OCI-LY1 (cell line): ENCODE measurements around the gene NELL1.

Experiments
- CTCF ChIP-seq: fragments of 200-600 bp; sonication (generic), shearing (Covaris generic); IDR thresholded peaks from 2 replicates; pipeline ENCODE4 v1.5.1; 2017; ENCODE audit warnings: mild to moderate bottlenecking, antibody characterized with exemption, low read length, moderate library complexity, mixed read lengths
- EZH2 ChIP-seq: fragments of 200-600 bp; sonication (generic), shearing (Covaris generic); IDR thresholded peaks from 2 replicates; pipeline ENCODE4 v1.8.0; 2017; ENCODE audit warnings: borderline replicate concordance, mixed run types, mild to moderate bottlenecking, antibody characterized with exemption, low read length, moderate library complexity, mixed read lengths

DNA sequence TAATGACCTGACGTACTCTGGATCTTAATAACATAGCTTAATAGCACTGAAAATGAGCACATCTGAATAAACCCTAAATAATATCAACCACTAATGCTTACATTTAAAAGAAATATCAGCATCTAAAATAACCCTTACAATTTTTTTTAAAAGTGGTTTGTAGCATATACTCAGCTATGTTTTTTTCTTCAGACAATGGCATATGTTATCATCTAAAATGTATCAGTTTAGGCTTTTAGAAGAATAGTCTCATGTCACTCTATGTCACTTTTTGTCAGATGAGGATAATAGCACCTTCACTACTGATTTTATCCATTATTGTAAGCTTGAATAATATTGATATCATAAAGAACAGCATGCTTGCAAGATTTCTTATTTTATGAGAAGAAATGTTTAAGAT, 868.6 kb downstream of the NELL1 start:
- TF ChIP-seq CTCF = no peak
- TF ChIP-seq EZH2 = no peak
